Measurements from ENCODE around the gene RAB8B.

DNA sequence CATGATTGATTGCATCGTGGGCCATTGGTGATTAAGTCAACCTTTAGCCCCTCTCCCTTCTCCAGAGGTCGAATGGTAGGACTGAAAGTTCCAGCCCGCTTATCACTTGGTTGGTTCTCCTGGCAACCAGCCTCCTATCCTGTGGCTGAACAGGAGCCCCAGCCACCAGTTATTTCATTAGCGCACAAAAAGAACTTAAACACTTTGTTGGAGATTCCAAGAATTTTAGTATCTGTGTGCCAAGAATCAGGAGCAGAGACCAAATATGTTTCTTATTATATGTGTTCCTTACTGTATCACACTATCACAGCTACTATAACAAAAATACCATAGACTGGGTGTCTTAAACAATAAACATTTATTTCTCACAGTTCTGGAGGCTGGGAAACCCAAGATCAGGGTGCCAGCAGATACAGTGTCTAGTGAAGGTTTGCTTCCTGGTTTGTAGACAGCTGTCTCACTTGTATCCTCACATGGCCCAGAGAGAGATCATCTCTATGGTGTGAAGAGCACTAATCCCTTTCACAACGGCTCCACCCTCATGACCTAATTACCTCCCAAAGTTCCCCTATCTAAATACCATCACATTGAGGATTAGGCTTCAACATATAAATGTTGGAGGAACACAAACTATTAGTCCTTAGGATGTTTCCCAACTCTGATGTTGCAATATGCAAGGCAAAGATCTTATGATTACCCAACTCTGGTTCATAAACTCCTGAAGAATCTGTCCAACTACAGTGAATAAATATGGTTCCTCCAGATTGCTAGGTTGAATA is 57.5 kb downstream of the RAB8B start:
- no peak for TF ChIP-seq CTCF (IDR thresholded peaks at IDR 0.05)
- TF ChIP-seq POLR2A (IDR thresholded peaks at IDR 0.05), result no peak
- peak; percentile 32 to 80 (median 75) for TF ChIP-seq POLR2AphosphoS5 (IDR thresholded peaks at IDR 0.05)

Data from suprapubic skin (tissue), 4 donors.